Ovary (tissue), 9 donors: ENCODE measurements around the gene SLC25A27. TPM values are rescaled to one million over a fixed set of nuclear protein-coding genes. Genes with fewer than 3 reads are reported as not detected.
"Not testable (repeated sequence)": the region's sequence is repeated elsewhere in the genome, so short reads cannot be mapped to it uniquely, and the experiment has no call there.

Experiments
- DNase-seq, 5 donors: peaks; one replicate each; pipeline ENCODE4 v3.0.0-alpha.2; 2019 to 2020
- H3K27ac ChIP-seq, 2 donors: fragments of 200-600 bp; one replicate each; pipeline versions ENCODE4 v1.5.1 to v1.8.0; 2019 to 2022
- H3K27me3 ChIP-seq: fragments of 200-600 bp; one replicate; pipeline ENCODE4 v1.8.0; 2022
- H3K36me3 ChIP-seq: fragments of 200-600 bp; sonication (generic); one replicate; pipeline ENCODE4 v1.5.1; 2019
- H3K4me1 ChIP-seq: one replicate; pipeline ENCODE4 v1.8.1; 2013; ENCODE audit warnings: mild to moderate bottlenecking, moderate library complexity; ENCODE audit not compliant: insufficient read depth
- H3K4me3 ChIP-seq: fragments of 200-600 bp; sonication (generic); one replicate; pipeline ENCODE4 v1.5.1; 2017
- H3K9me3 ChIP-seq, 2 donors: fragments of 200-600 bp in 1 of 2; sonication (generic) in 1 of 2; one replicate each; pipeline versions ENCODE4 v1.5.1 to v1.8.1; 2013 to 2019; ENCODE audit warnings: mild to moderate bottlenecking in 1 of 2, moderate library complexity in 1 of 2
- CTCF ChIP-seq, 3 donors: fragments of 450-650 bp in 2 of 3; fragments of 200-600 bp in 1 of 3; IDR thresholded peaks; one replicate each; pipeline versions ENCODE4 v1.5.1 to v1.8.0; 2016 to 2022; ENCODE audit warnings: antibody characterized with exemption in 3 of 3, mild to moderate bottlenecking in 1 of 3
- EP300 ChIP-seq: sonication (generic); formaldehyde crosslinking; IDR thresholded peaks from one replicate; pipeline ENCODE4 v1.6.1; 2017; ENCODE audit warnings: antibody characterized with exemption
- POLR2A ChIP-seq: fragments of 450-650 bp; IDR thresholded peaks from one replicate; pipeline ENCODE4 v1.6.1; 2017; ENCODE audit warnings: antibody characterized with exemption, mild to moderate bottlenecking, moderate library complexity
- WGBS, 3 donors: extraction: QIAGEN DNeasy Blood & Tissue Kit in 1 of 3; methylation state at CpG; one replicate each; pipeline versions ENCODE4 v1.1.5 to v1.1.7; 2013 to 2017; 5-methylcytosine and 5-hydroxymethylcytosine counted together
- intact Hi-C, 4 donors: fragments of 100-400 bp; cut with DNase I; formaldehyde crosslinking; loops; one replicate each; pipeline versions ENCODE4 v1.11.0 to v1.15.1; 2022 to 2023
- polyA plus RNA-seq, 2 donors: library from polyadenylated mRNA; stranded (reverse); fragments of 200-250 nt in 1 of 2; fragments of 350-450 nt in 1 of 2; fragmentation: Illumina TruSeq in 1 of 2; extraction: RNeasy Lipid Tissue Mini Kit (QIAGEN cat#74804) in 1 of 2; gene quantifications; one replicate each; pipeline ENCODE4 v1.2.3, GENCODE V29; 2013 to 2014
- total RNA-seq, 7 donors: library from RNA; depleted of rRNA in 2 of 7; stranded (reverse); fragments of >200 nt in 2 of 7; fragmentation: NEBNext Ultra II Directional in 3 of 7; extraction: Animal tissue kit (Norgen Biotek cat#: 25700) in 3 of 7; gene quantifications; one replicate each; pipeline versions ENCODE4 v1.1.0 to v1.2.4, GENCODE V29; 2016 to 2023
- donor health status: DM: no; HTN: no; CAD: no; lungs with moderate emphysema.
- donor health status: DM: no; HTN: no; CAD: no.
- donor health status: Bipolar disorder and iron deficiency.
- donor health status: DM: yes; HTN: yes; CAD: no.
- donor health status: DM: no; HTN: no; CAD: no.
- donor health status: DM: yes; HTN: yes; CAD: no.

Gene SLC25A27
- total and polyA plus RNA-seq, 9 donors, result 21.0 to 56.9 (median 37.0) TPM

- TF ChIP-seq EP300 (no peak), POLR2A (no peak), CTCF (IDR thresholded peaks at IDR 0.05) (no peak)
- WGBS, 3 donors, result 94 to 96% (median 94%) methylated on average over 4 of the region's 4 CpGs
Measured at GRCh38 chr6:46642928-46643751, 9.6 kb upstream of the SLC25A27 start.

GRCh38 chr6:46645265-46645664 is 7.5 kb upstream of the SLC25A27 start:
- 94 to 100% (median 97%) methylated on average over 1 of the region's 1 CpG for WGBS, 3 donors
- Histone ChIP-seq H3K27ac (no peak overlapping the region), H3K36me3 (no peaks in the 10 kb centered on the region), H3K4me3 (no peak overlapping the region), H3K4me1 (peaks cover 4% of the 10 kb centered on the region), H3K27me3 (no peaks in the 10 kb centered on the region), H3K9me3 (no peaks in the 10 kb centered on the region)
- TF ChIP-seq EP300, result no peak
- no peak for TF ChIP-seq CTCF (IDR thresholded peaks at IDR 0.05)
- TF ChIP-seq POLR2A, result no peak
- intact Hi-C loops, result no loop called here
- DNase-seq, result no peak

More at GRCh38 chr6:46642928-46643751, 9.6 kb upstream of the SLC25A27 start:
- no peak for DNase-seq
- Histone ChIP-seq H3K27me3 (no peaks in the 10 kb centered on the region), H3K36me3 (no peaks in the 10 kb centered on the region), H3K9me3 (no peaks in the 10 kb centered on the region), H3K4me3 (no peak overlapping the region), H3K4me1 (no peaks in the 10 kb centered on the region), H3K27ac (no peak overlapping the region)
- intact Hi-C loops, result no loop called here

- 92 to 97% (median 97%) methylated on average over 3 to 4 of the region's 4 CpGs for WGBS, 3 donors
- H3K27ac ChIP-seq, H3K4me3 ChIP-seq, H3K27me3 ChIP-seq, H3K36me3 ChIP-seq, H3K9me3 ChIP-seq, intact Hi-C loops, H3K4me1 ChIP-seq, DNase-seq: not testable (repeated sequence)
Measured at GRCh38 chr6:46648108-46648507, 4.7 kb upstream of the SLC25A27 start.

- Histone ChIP-seq H3K36me3 (no peaks in the 10 kb centered on the region), H3K27ac (no peak overlapping the region), H3K4me3 (no peak overlapping the region), H3K27me3 (no peaks in the 10 kb centered on the region), H3K4me1 (peaks cover 4% of the 10 kb centered on the region), H3K9me3 (no peaks in the 10 kb centered on the region)
- TF ChIP-seq POLR2A (no peak), EP300 (no peak), CTCF (IDR thresholded peaks at IDR 0.05) (no peak)
- no peak for DNase-seq
- 83 to 89% (median 85%) methylated on average over 5 of the region's 5 CpGs for WGBS, 3 donors
- intact Hi-C loops, result no loop called here
Measured at GRCh38 chr6:46648869-46649492, 3.8 kb upstream of the SLC25A27 start.

GRCh38 chr6:46651006-46651405 is 1.8 kb upstream of the SLC25A27 start:
- Histone ChIP-seq H3K27me3 (no peaks in the 10 kb centered on the region), H3K27ac (no peak overlapping the region), H3K4me1 (peaks cover 4% of the 10 kb centered on the region), H3K36me3 (no peaks in the 10 kb centered on the region), H3K9me3 (no peaks in the 10 kb centered on the region), H3K4me3 (peak overlapping the region; percentile 97)
- intact Hi-C loops, result no loop called here
- DNase-seq, result no peak
- TF ChIP-seq POLR2A (no peak), CTCF (IDR thresholded peaks at IDR 0.05) (no peak), EP300 (no peak)
- 15 to 40% (median 24%) methylated on average over 1 of the region's 1 CpG for WGBS, 3 donors
